Smooth muscle cell (in vitro differentiated cells): Measurements from ENCODE around the gene PHLDB2. TPM values are rescaled to one million over a fixed set of nuclear protein-coding genes. Genes with fewer than 3 reads are reported as not detected.

ENCODE experiments used
- DNase-seq: peaks from one replicate; lab custom pipeline; 2025; ENCODE audit not compliant: unreplicated experiment; lab: John Stamatoyannopoulos, UW
- H2AFZ ChIP-seq: fragments of 200-600 bp; sonication (generic); 2 replicates; pipeline ENCODE4 v1.6.0; 2016; ENCODE audit warnings: antibody characterized with exemption, low read depth, mild to moderate bottlenecking
- H3F3A ChIP-seq: fragments of 200-600 bp; sonication (generic); 2 replicates; pipeline ENCODE4 v1.6.0; 2017; ENCODE audit warnings: antibody characterized with exemption, low read depth
- H3K27ac ChIP-seq: fragments of 200-600 bp; sonication (generic); 2 replicates; pipeline ENCODE4 v1.5.1; 2016; ENCODE audit warnings: low read depth, mild to moderate bottlenecking
- H3K27me3 ChIP-seq: fragments of 200-600 bp; sonication (generic); 2 replicates; pipeline ENCODE4 v1.6.1; 2016; ENCODE audit warnings: low read depth, mild to moderate bottlenecking
- H3K36me3 ChIP-seq: fragments of 200-600 bp; sonication (generic); 2 replicates; pipeline ENCODE4 v1.5.1; 2016; ENCODE audit warnings: low read depth
- H3K4me1 ChIP-seq: fragments of 200-600 bp; sonication (generic); 2 replicates; pipeline ENCODE4 v1.5.1; 2016; ENCODE audit warnings: low read depth
- H3K4me2 ChIP-seq: fragments of 200-600 bp; sonication (generic); 2 replicates; pipeline ENCODE4 v1.6.0; 2016; ENCODE audit warnings: mild to moderate bottlenecking
- H3K4me3 ChIP-seq: fragments of 200-600 bp; sonication (generic); 2 replicates; pipeline ENCODE4 v1.5.1; 2016; ENCODE audit warnings: mild to moderate bottlenecking
- H3K79me2 ChIP-seq: fragments of 200-600 bp; sonication (generic); 2 replicates; pipeline ENCODE4 v1.6.0; 2016; ENCODE audit warnings: low read depth, mild to moderate bottlenecking
- H3K9ac ChIP-seq: fragments of 200-600 bp; sonication (generic); 2 replicates; pipeline ENCODE4 v1.6.0; 2016; ENCODE audit warnings: low read depth
- H3K9me3 ChIP-seq: fragments of 200-600 bp; sonication (generic); replicated peaks from 2 replicates; pipeline ENCODE4 v1.5.1; 2016; ENCODE audit warnings: low read depth
- H4K20me1 ChIP-seq: fragments of 200-600 bp; sonication (generic); 2 replicates; pipeline ENCODE4 v1.6.0; 2016; ENCODE audit warnings: low read depth
- CTCF ChIP-seq: fragments of 200-600 bp; sonication (generic); IDR thresholded peaks from 2 replicates; pipeline ENCODE4 v1.5.1; 2017; ENCODE audit warnings: borderline replicate concordance, mild to moderate bottlenecking, antibody characterized with exemption; ENCODE audit not compliant: insufficient read depth, poor library complexity, severe bottlenecking
- WGBS: methylation state at CpG from one replicate; pipeline ENCODE4 v1.1.7; 2016; ENCODE audit warnings: low lambda C conversion rate; 5-methylcytosine and 5-hydroxymethylcytosine counted together
- polyA plus RNA-seq: library from polyadenylated mRNA; unstranded; fragments of >200 nt; fragmentation: Nextera tagmentation; extraction: Ambion mirVana; gene quantifications from 2 replicates; pipeline ENCODE4 v1.2.1, GENCODE V29; 2016
- total RNA-seq: library from RNA; depleted of rRNA; stranded (reverse); fragments of >200 nt; gene quantifications from 2 replicates; pipeline ENCODE4 v1.2.3, GENCODE V29; 2014

The PHLDB2 gene
- total and polyA plus RNA-seq, 2 experiments from 2014 or later, result 40.5 to 79.7 TPM

DNA sequence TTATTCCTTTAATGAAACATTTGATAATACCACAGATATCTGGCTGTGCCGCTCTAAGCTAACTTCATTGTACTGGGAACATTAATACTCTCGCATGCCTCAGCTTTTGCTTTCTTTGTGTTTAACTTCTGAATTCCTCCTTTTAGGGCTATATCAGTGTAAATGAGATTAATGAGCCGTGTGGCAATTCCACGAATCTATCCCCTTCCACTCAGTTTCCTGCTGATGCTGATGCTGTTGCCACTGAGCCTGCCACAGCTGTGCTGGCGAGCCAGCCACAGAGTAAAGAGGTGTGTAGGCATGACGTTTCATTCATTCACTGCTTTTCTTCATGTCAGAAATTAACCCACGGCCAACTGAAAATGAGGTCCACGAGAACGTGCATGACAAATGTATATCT is 89.7 kb downstream of the PHLDB2 start:
- Histone ChIP-seq H3K4me1 (no peaks in the 10 kb centered on the region), H4K20me1 (no peaks in the 10 kb centered on the region), H3K27me3 (no peaks in the 10 kb centered on the region), H2AFZ (no peak overlapping the region), H3K9ac (no peak overlapping the region), H3K4me3 (no peak overlapping the region), H3F3A (no peaks in the 10 kb centered on the region), H3K4me2 (no peak overlapping the region), H3K79me2 (peaks cover 5% of the 10 kb centered on the region), H3K36me3 (peaks cover 14% of the 10 kb centered on the region), H3K27ac (no peak overlapping the region), H3K9me3 (no peaks in the 10 kb centered on the region)
- TF ChIP-seq CTCF, result no peak
- DNase-seq, result no peak
- WGBS, result 95% methylated on average over 9 of the region's 9 CpGs

GRCh38 chr3:111949712-111950111 is 90.6 kb downstream of the PHLDB2 start:
- no peak for DNase-seq
- no peak overlapping the region for H3K4me2 ChIP-seq
- no peak overlapping the region for H2AFZ ChIP-seq
- no peaks in the 10 kb centered on the region for H3K9me3 ChIP-seq
- WGBS, result 92% methylated on average over 3 of the region's 3 CpGs
- H3K4me1 ChIP-seq, result peaks cover 4% of the 10 kb centered on the region
- H3K27me3 ChIP-seq, result no peaks in the 10 kb centered on the region
- H3K79me2 ChIP-seq, result peaks cover 3% of the 10 kb centered on the region
- H3K36me3 ChIP-seq, result peaks cover 18% of the 10 kb centered on the region
- no peaks in the 10 kb centered on the region for H3F3A ChIP-seq
- no peak overlapping the region for H3K27ac ChIP-seq
- H3K9ac ChIP-seq, result no peak overlapping the region
- no peak for TF ChIP-seq CTCF
- H3K4me3 ChIP-seq, result no peak overlapping the region
- no peaks in the 10 kb centered on the region for H4K20me1 ChIP-seq

GRCh38 chr3:111951032-111951431 is 92.0 kb downstream of the PHLDB2 start:
- H3K9ac ChIP-seq, result no peak overlapping the region
- H3K4me1 ChIP-seq, result peaks cover 4% of the 10 kb centered on the region
- no peak overlapping the region for H2AFZ ChIP-seq
- peaks cover 3% of the 10 kb centered on the region for H3K79me2 ChIP-seq
- H4K20me1 ChIP-seq, result no peaks in the 10 kb centered on the region
- H3F3A ChIP-seq, result no peaks in the 10 kb centered on the region
- no peaks in the 10 kb centered on the region for H3K9me3 ChIP-seq
- no peak overlapping the region for H3K4me2 ChIP-seq
- peaks cover 12% of the 10 kb centered on the region for H3K36me3 ChIP-seq
- H3K27ac ChIP-seq, result no peak overlapping the region
- WGBS, result 96% methylated on average over 2 of the region's 2 CpGs
- no peak for DNase-seq
- no peak overlapping the region for H3K4me3 ChIP-seq
- no peaks in the 10 kb centered on the region for H3K27me3 ChIP-seq
- no peak for TF ChIP-seq CTCF

DNA sequence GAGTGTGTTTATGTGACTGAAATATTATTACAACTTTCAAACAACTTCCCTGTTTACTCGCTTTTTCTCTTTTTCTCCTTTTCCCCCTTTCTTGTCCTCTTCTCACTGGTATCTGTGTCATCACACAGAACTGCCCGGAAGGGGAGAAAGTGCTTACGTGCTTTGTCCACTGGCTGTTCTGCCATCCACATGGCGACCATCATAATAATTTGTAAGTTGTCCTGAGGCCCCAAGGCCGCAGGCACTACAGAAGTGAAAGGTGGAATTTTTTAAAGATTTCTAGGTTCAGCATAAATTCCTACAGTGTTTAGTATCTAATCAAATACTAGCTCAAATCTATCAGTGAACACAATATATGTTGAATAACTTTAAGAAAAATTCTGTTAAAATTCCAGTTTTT is 93.0 kb downstream of the PHLDB2 start:
- no peak for TF ChIP-seq CTCF
- H2AFZ ChIP-seq, result no peak overlapping the region
- H3K4me3 ChIP-seq, result no peak overlapping the region
- H3K27ac ChIP-seq, result no peak overlapping the region
- H3K9ac ChIP-seq, result no peak overlapping the region
- no peaks in the 10 kb centered on the region for H3F3A ChIP-seq
- H3K4me1 ChIP-seq, result peaks cover 14% of the 10 kb centered on the region
- 94% methylated on average over 5 of the region's 5 CpGs for whole genome bisulfite sequencing
- no peaks in the 10 kb centered on the region for H4K20me1 ChIP-seq
- H3K9me3 ChIP-seq, result no peaks in the 10 kb centered on the region
- no peak for DNase-seq
- H3K36me3 ChIP-seq, result peaks cover 8% of the 10 kb centered on the region
- no peaks in the 10 kb centered on the region for H3K27me3 ChIP-seq
- H3K4me2 ChIP-seq, result no peak overlapping the region
- H3K79me2 ChIP-seq, result peaks cover 3% of the 10 kb centered on the region
